GM10266 (cell line): Measurements from ENCODE around the gene PAK4.

Experiments
- DNase-seq: peaks from one replicate; pipeline ENCODE4 v3.0.0; 2012; ENCODE audit errors: extremely low spot score
- TF ChIP-seq, protein P1 (sequence below): IDR thresholded peaks from 2 replicates; pipeline ENCODE4 v1.5.1; 2012; ENCODE audit warnings: mild to moderate bottlenecking, low read depth; ENCODE audit not compliant: control insufficient read depth, insufficient read depth; ENCODE audit errors: missing control alignments

The PAK4 gene

GRCh38 chr19:39127812-39128515, 2.4 kb downstream of the PAK4 start:
- TF ChIP-seq, protein P1, sequence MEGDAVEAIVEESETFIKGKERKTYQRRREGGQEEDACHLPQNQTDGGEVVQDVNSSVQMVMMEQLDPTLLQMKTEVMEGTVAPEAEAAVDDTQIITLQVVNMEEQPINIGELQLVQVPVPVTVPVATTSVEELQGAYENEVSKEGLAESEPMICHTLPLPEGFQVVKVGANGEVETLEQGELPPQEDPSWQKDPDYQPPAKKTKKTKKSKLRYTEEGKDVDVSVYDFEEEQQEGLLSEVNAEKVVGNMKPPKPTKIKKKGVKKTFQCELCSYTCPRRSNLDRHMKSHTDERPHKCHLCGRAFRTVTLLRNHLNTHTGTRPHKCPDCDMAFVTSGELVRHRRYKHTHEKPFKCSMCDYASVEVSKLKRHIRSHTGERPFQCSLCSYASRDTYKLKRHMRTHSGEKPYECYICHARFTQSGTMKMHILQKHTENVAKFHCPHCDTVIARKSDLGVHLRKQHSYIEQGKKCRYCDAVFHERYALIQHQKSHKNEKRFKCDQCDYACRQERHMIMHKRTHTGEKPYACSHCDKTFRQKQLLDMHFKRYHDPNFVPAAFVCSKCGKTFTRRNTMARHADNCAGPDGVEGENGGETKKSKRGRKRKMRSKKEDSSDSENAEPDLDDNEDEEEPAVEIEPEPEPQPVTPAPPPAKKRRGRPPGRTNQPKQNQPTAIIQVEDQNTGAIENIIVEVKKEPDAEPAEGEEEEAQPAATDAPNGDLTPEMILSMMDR, result no peak
- no peak for DNase-seq

- TF ChIP-seq, protein P1, result no peak
- DNase-seq, result no peak
Measured at GRCh38 chr19:39128516-39129079, 3.0 kb downstream of the PAK4 start.

- TF ChIP-seq, protein P1, result no peak
- DNase-seq, result no peak
Measured at GRCh38 chr19:39129116-39129515, 3.5 kb downstream of the PAK4 start.

- TF ChIP-seq, protein P1, result no peak
- DNase-seq, result no peak
Measured at GRCh38 chr19:39130337-39131254, 5.0 kb downstream of the PAK4 start.

GRCh38 chr19:39131255-39131755, 5.7 kb downstream of the PAK4 start:
- DNase-seq, result no peak
- TF ChIP-seq, protein P1, result no peak

DNA sequence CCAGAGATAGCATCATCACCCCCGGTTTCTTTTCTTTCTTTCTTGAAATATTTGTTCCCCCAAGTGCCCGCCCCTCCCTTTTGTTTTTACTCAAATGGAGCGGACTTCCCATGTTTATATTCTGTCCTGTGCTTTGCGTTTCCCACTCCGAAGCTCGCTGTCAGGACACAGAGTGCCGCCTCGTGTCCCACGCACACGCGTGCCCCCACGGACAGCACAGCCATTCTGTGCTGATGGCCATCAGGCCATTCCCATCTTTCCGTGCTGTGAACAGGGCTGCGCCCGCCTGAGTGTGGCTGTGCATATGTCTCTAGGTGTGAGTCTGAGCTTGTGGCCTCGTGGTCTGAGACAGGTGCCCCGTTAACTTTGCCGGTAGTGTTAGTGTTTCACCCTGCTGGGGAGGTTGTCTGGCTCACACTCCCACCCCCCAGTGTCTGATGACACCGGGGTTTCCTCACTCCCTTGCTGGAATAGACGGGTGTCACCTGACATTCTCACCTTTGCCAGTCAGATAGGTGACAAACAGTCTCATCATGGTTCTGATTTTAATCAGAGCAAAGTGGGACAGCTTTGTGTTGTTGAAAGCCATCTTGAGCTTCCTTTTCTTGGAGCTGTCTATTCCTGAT, 6.9 kb downstream of the PAK4 start:
- TF ChIP-seq, protein P1, result no peak
- DNase-seq, result no peak
